Measurements from ENCODE around the gene PPP2R5A.

DNA sequence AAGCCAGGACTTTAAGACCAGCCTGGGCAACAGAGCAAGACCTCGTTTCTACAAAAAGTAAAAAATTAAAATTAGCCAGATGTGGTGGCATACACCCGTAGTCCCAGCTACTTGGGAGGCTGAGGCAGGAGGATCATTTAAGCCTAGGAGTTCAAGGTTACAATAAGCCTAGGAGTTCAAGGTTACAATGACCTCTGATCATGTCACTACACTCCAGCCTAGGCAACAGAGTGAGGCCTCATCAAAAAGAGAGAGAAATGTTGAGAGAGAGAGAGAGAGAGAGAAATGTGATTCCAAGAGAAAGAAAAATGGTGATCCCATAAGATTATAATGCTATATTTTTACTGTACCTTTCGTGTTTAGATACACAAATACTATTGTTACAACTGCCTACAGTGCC is 69.3 kb downstream of the PPP2R5A start:
- TF ChIP-seq EP300 (IDR thresholded peaks at IDR 0.05) (no peak), POLR2A (IDR thresholded peaks at IDR 0.05) (no peak)
